GM12878 (cell line): ENCODE results near the gene VSIG10. TPM values are rescaled to one million over a fixed set of nuclear protein-coding genes. Genes with fewer than 3 reads are reported as not detected.

ENCODE experiments used
- EED ChIP-seq: sonication (generic); IDR thresholded peaks from 2 replicates; pipeline ENCODE4 v1.6.1; 2016; ENCODE audit warnings: antibody characterized with exemption, low read depth
- EGR1 ChIP-seq, 2 experiments: IDR thresholded peaks; 1 replicate in 1 of 2; 2 replicates in 1 of 2; pipeline ENCODE4 v1.6.1; 2011 to 2012; ENCODE audit warnings: low read depth in 2 of 2, low read length in 2 of 2, borderline replicate concordance in 1 of 2, mild to moderate bottlenecking in 1 of 2, moderate library complexity in 1 of 2
- EZH2 ChIP-seq: IDR thresholded peaks from 2 replicates; pipeline ENCODE4 v1.6.1; 2012; ENCODE audit warnings: low read depth, mild to moderate bottlenecking, control low read depth, inconsistent platforms, low read length, borderline replicate concordance; ENCODE audit not compliant: control insufficient read depth
- FOS ChIP-seq: IDR thresholded peaks from 3 replicates; pipeline ENCODE4 v1.6.1; 2011; ENCODE audit warnings: borderline replicate concordance; ENCODE audit not compliant: insufficient read length; ENCODE audit errors: extremely low read depth
- FOXK2 ChIP-seq: fragments of 450-650 bp; IDR thresholded peaks from 2 replicates; pipeline ENCODE4 v1.6.1; 2017; ENCODE audit warnings: mild to moderate bottlenecking, moderate library complexity
- HSF1 ChIP-seq: fragments of 150-350 bp; IDR thresholded peaks from 2 replicates; pipeline ENCODE4 v1.6.1; 2014; ENCODE audit warnings: mild to moderate bottlenecking, low read depth, low read length
- LARP7 ChIP-seq: fragments of 450-650 bp; IDR thresholded peaks from 2 replicates; pipeline ENCODE4 v1.6.1; 2017; ENCODE audit warnings: mild to moderate bottlenecking
- MEF2B ChIP-seq: fragments of 450-650 bp; IDR thresholded peaks from 2 replicates; pipeline ENCODE4 v1.6.1; 2018; ENCODE audit warnings: mild to moderate bottlenecking, moderate library complexity; ENCODE audit not compliant: partially characterized antibody, poor library complexity, severe bottlenecking
- NBN ChIP-seq: fragments of 450-650 bp; IDR thresholded peaks from 2 replicates; pipeline ENCODE4 v1.6.1; 2016
- NFIC ChIP-seq: IDR thresholded peaks from 2 replicates; pipeline ENCODE4 v1.6.1; 2012; ENCODE audit warnings: low read depth, mild to moderate bottlenecking, inconsistent platforms, low read length, moderate library complexity
- PML ChIP-seq: IDR thresholded peaks from 2 replicates; pipeline ENCODE4 v1.6.1; 2012; ENCODE audit warnings: low read length, inconsistent platforms
- SMAD5 ChIP-seq: IDR thresholded peaks from 2 replicates; pipeline ENCODE4 v1.6.1; 2016; ENCODE audit warnings: antibody characterized with exemption, low read depth
- WRNIP1 ChIP-seq: IDR thresholded peaks from 2 replicates; pipeline ENCODE4 v1.6.1; 2011; ENCODE audit warnings: low read depth, low read length, improper control_type of control experiment, borderline replicate concordance
- ZNF207 ChIP-seq: fragments of 450-650 bp; IDR thresholded peaks from 2 replicates; pipeline ENCODE4 v1.6.1; 2014; ENCODE audit warnings: antibody characterized with exemption, mild to moderate bottlenecking, borderline replicate concordance
- ZNF622 ChIP-seq: fragments of 450-650 bp; IDR thresholded peaks from 2 replicates; pipeline ENCODE4 v1.6.1; 2017; ENCODE audit warnings: mild to moderate bottlenecking, inconsistent platforms
- polyA plus RNA-seq, 11 experiments: library from polyadenylated mRNA; depleted of rRNA in 4 of 11; unstranded in 6 of 11; stranded (reverse) in 5 of 11; fragments of >200 nt; fragmentation: Nextera tagmentation in 4 of 11; fragmentation: Illumina TruSeq in 1 of 11; extraction: Ambion mirVana in 4 of 11; extraction: Trizol in 1 of 11; gene quantifications; 1 replicate in 1 of 11; 2 replicates in 10 of 11; pipeline versions ENCODE4 v1.2.1 to v1.2.3, GENCODE V29; 2011 to 2016; ENCODE audit warnings: inconsistent platforms in 2 of 11, missing spikeins in 2 of 11, low read depth in 1 of 11
- total RNA-seq, 4 experiments: library from RNA; depleted of rRNA in 3 of 4; stranded (reverse); fragments of >200 nt in 3 of 4; fragmentation: Illumina TruSeq in 1 of 4; extraction: Trizol in 1 of 4; gene quantifications; 2 replicates each; pipeline versions ENCODE4 v1.2.1 to v1.2.3, GENCODE V29; 2013 to 2021
- TF ChIP-seq, protein P1 (sequence below): fragments of 450-650 bp; IDR thresholded peaks from 2 replicates; pipeline ENCODE4 v1.6.1; 2017; ENCODE audit warnings: borderline replicate concordance
- TF ChIP-seq, protein P2 (sequence below): fragments of 450-650 bp; formaldehyde crosslinking; IDR thresholded peaks from 2 replicates; pipeline ENCODE4 v1.4.0; 2020; ENCODE audit warnings: mild to moderate bottlenecking, moderate library complexity
- TF ChIP-seq, protein P3 (sequence below): IDR thresholded peaks from 2 replicates; pipeline ENCODE4 v1.6.1; 2012; ENCODE audit warnings: improper control_type of control experiment, low read depth, low read length; ENCODE audit not compliant: insufficient replicate concordance

VSIG10 gene
- total and polyA plus RNA-seq, 10 of the 15 experiments (the other 5 are each of a cell fraction or from before 2014, with no cell fraction given), result 3.4 to 10.2 (median 5.8) TPM

- no peak for TF ChIP-seq HSF1
- no peak for TF ChIP-seq FOXK2
- TF ChIP-seq EZH2, result no peak
- TF ChIP-seq, protein P1, sequence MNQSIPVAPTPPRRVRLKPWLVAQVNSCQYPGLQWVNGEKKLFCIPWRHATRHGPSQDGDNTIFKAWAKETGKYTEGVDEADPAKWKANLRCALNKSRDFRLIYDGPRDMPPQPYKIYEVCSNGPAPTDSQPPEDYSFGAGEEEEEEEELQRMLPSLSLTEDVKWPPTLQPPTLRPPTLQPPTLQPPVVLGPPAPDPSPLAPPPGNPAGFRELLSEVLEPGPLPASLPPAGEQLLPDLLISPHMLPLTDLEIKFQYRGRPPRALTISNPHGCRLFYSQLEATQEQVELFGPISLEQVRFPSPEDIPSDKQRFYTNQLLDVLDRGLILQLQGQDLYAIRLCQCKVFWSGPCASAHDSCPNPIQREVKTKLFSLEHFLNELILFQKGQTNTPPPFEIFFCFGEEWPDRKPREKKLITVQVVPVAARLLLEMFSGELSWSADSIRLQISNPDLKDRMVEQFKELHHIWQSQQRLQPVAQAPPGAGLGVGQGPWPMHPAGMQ, result no peak
- TF ChIP-seq EED, result no peak
- no peak for TF ChIP-seq FOS
- TF ChIP-seq PML, result peak; percentile 76; the same call in 1 of the 2 replicates
- TF ChIP-seq, protein P2, sequence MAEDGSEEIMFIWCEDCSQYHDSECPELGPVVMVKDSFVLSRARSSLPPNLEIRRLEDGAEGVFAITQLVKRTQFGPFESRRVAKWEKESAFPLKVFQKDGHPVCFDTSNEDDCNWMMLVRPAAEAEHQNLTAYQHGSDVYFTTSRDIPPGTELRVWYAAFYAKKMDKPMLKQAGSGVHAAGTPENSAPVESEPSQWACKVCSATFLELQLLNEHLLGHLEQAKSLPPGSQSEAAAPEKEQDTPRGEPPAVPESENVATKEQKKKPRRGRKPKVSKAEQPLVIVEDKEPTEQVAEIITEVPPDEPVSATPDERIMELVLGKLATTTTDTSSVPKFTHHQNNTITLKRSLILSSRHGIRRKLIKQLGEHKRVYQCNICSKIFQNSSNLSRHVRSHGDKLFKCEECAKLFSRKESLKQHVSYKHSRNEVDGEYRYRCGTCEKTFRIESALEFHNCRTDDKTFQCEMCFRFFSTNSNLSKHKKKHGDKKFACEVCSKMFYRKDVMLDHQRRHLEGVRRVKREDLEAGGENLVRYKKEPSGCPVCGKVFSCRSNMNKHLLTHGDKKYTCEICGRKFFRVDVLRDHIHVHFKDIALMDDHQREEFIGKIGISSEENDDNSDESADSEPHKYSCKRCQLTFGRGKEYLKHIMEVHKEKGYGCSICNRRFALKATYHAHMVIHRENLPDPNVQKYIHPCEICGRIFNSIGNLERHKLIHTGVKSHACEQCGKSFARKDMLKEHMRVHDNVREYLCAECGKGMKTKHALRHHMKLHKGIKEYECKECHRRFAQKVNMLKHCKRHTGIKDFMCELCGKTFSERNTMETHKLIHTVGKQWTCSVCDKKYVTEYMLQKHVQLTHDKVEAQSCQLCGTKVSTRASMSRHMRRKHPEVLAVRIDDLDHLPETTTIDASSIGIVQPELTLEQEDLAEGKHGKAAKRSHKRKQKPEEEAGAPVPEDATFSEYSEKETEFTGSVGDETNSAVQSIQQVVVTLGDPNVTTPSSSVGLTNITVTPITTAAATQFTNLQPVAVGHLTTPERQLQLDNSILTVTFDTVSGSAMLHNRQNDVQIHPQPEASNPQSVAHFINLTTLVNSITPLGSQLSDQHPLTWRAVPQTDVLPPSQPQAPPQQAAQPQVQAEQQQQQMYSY (CRISPR knock-in tag), result no peak
- TF ChIP-seq ZNF207, result no peak
- peak; percentile 52; the same call in 1 of the 2 replicates for TF ChIP-seq NBN
- TF ChIP-seq SMAD5, result peak; percentile 86; the same call in 1 of the 2 replicates
- TF ChIP-seq LARP7, result peak; percentile 89
- TF ChIP-seq ZNF622, result no peak
- no peak for TF ChIP-seq NFIC
- TF ChIP-seq, protein P3, sequence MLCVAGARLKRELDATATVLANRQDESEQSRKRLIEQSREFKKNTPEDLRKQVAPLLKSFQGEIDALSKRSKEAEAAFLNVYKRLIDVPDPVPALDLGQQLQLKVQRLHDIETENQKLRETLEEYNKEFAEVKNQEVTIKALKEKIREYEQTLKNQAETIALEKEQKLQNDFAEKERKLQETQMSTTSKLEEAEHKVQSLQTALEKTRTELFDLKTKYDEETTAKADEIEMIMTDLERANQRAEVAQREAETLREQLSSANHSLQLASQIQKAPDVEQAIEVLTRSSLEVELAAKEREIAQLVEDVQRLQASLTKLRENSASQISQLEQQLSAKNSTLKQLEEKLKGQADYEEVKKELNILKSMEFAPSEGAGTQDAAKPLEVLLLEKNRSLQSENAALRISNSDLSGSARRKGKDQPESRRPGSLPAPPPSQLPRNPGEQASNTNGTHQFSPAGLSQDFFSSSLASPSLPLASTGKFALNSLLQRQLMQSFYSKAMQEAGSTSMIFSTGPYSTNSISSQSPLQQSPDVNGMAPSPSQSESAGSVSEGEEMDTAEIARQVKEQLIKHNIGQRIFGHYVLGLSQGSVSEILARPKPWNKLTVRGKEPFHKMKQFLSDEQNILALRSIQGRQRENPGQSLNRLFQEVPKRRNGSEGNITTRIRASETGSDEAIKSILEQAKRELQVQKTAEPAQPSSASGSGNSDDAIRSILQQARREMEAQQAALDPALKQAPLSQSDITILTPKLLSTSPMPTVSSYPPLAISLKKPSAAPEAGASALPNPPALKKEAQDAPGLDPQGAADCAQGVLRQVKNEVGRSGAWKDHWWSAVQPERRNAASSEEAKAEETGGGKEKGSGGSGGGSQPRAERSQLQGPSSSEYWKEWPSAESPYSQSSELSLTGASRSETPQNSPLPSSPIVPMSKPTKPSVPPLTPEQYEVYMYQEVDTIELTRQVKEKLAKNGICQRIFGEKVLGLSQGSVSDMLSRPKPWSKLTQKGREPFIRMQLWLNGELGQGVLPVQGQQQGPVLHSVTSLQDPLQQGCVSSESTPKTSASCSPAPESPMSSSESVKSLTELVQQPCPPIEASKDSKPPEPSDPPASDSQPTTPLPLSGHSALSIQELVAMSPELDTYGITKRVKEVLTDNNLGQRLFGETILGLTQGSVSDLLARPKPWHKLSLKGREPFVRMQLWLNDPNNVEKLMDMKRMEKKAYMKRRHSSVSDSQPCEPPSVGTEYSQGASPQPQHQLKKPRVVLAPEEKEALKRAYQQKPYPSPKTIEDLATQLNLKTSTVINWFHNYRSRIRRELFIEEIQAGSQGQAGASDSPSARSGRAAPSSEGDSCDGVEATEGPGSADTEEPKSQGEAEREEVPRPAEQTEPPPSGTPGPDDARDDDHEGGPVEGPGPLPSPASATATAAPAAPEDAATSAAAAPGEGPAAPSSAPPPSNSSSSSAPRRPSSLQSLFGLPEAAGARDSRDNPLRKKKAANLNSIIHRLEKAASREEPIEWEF, result no peak
- no peak for TF ChIP-seq EGR1 (IDR thresholded peaks at IDR 0.05; ENCODE audit: borderline replicate concordance in 1 of 2, low read depth in 2 of 2, low read length in 2 of 2)
- TF ChIP-seq WRNIP1, result no peak
- no peak for TF ChIP-seq MEF2B
These were observed 32.2 kb upstream of the VSIG10 start, which contains the start of gene PEBP1 (continued) for GRCh38 chr12:118135788-118136558.
